GM21381 (cell line): ENCODE results near the gene CR1.
"Not testable (repeated sequence)": the region's sequence is repeated elsewhere in the genome, so short reads cannot be mapped to it uniquely, and the experiment has no call there.

ENCODE experiments used
- ATAC-seq: cut with Tn5 transposase; IDR thresholded peaks from one replicate; pipeline ENCODE4 v1.9.1; 2021; ENCODE audit warnings: mild to moderate bottlenecking, moderate library complexity; ENCODE audit not compliant: unreplicated experiment

The CR1 gene

GRCh38 chr1:207579436-207579799 is 83.5 kb downstream of the CR1 start:
- peak; percentile 87 for ATAC-seq

GRCh38 chr1:207581496-207582153 is 85.7 kb downstream of the CR1 start:
- ATAC-seq = no peak

GRCh38 chr1:207589506-207589905 is 93.5 kb downstream of the CR1 start:
- ATAC-seq = not testable (repeated sequence)

GRCh38 chr1:207591205-207591604 is 95.2 kb downstream of the CR1 start:
- ATAC-seq = not testable (repeated sequence)

- not testable (repeated sequence) for ATAC-seq
These were observed 98.1 kb downstream of the CR1 start for GRCh38 chr1:207594095-207594494.

- no peak for ATAC-seq
These were observed 107.8 kb downstream of the CR1 start for GRCh38 chr1:207603777-207604176.

- ATAC-seq = no peak
These were observed 109.7 kb downstream of the CR1 start for GRCh38 chr1:207605444-207606361.

GRCh38 chr1:207606362-207606755 is 110.4 kb downstream of the CR1 start:
- no peak for ATAC-seq

GRCh38 chr1:207612762-207613161 is 116.8 kb downstream of the CR1 start:
- no peak for ATAC-seq

- ATAC-seq = peak; percentile 96
These were observed 124.0 kb downstream of the CR1 start for GRCh38 chr1:207619871-207620542.

- ATAC-seq = no peak
These were observed 124.6 kb downstream of the CR1 start for GRCh38 chr1:207620543-207620893.

GRCh38 chr1:207625504-207626071 is 129.6 kb downstream of the CR1 start:
- not testable (repeated sequence) for ATAC-seq

GRCh38 chr1:207626972-207627337 is 131.0 kb downstream of the CR1 start:
- ATAC-seq = no peak

GRCh38 chr1:207627496-207627895 is 131.5 kb downstream of the CR1 start:
- ATAC-seq = no peak

GRCh38 chr1:207628776-207629175 is 132.8 kb downstream of the CR1 start:
- ATAC-seq = no peak

GRCh38 chr1:207631137-207631536 is 135.2 kb downstream of the CR1 start:
- no peak for ATAC-seq

- ATAC-seq = no peak
These were observed 137.3 kb downstream of the CR1 start for GRCh38 chr1:207633226-207633625.

- not testable (repeated sequence) for ATAC-seq
These were observed 137.8 kb downstream of the CR1 start for GRCh38 chr1:207633699-207634289.

- ATAC-seq = not testable (repeated sequence)
These were observed 138.3 kb downstream of the CR1 start for GRCh38 chr1:207634293-207634692.

GRCh38 chr1:207635569-207636186 is 139.7 kb downstream of the CR1 start:
- not testable (repeated sequence) for ATAC-seq
